Nephron (organoid): ENCODE measurements around the gene TLE7.

ENCODE experiments used
- H3K27ac Mint-ChIP-seq, 3 experiments: 2 replicates each; pipeline ENCODE4 v1.8.0; 2020; ENCODE audit warnings: mixed read lengths in 3 of 3, mild to moderate bottlenecking in 2 of 3, moderate library complexity in 1 of 3
- H3K27me3 Mint-ChIP-seq: 2 replicates; pipeline ENCODE4 v1.8.0; 2021; ENCODE audit warnings: low read depth, mild to moderate bottlenecking, moderate library complexity, mixed read lengths
- H3K36me3 Mint-ChIP-seq: 2 replicates; pipeline ENCODE4 v1.8.0; 2020; ENCODE audit warnings: low read depth, mixed read lengths
- H3K4me1 Mint-ChIP-seq: 2 replicates; pipeline ENCODE4 v1.8.0; 2020; ENCODE audit warnings: mixed read lengths
- H3K4me3 Mint-ChIP-seq, 3 experiments: 2 replicates each; pipeline ENCODE4 v1.8.0; 2020; ENCODE audit warnings: mild to moderate bottlenecking in 3 of 3, mixed read lengths in 3 of 3, moderate library complexity in 2 of 3
- H3K9me3 Mint-ChIP-seq: 2 replicates; pipeline ENCODE4 v1.8.0; 2020; ENCODE audit warnings: mixed read lengths
- CTCF ChIP-seq, 3 experiments: fragments of 200-600 bp; sonication (generic); IDR thresholded peaks; one replicate each; pipeline ENCODE4 v1.5.0; 2021; ENCODE audit warnings: antibody characterized with exemption in 3 of 3; ENCODE audit not compliant: unreplicated experiment in 3 of 3

The TLE7 gene

GRCh38 chr16:71396594-71396993 is 45.3 kb downstream of the TLE7 start:
- H3K9me3 Mint-ChIP-seq = no peaks in the 10 kb centered on the region
- no peak for TF ChIP-seq CTCF (IDR thresholded peaks at IDR 0.05; ENCODE audit: unreplicated experiment in 3 of 3)
- no peak overlapping the region for H3K4me3 Mint-ChIP-seq
- H3K4me1 Mint-ChIP-seq = no peaks in the 10 kb centered on the region
- no peak overlapping the region for H3K27ac Mint-ChIP-seq
- no peaks in the 10 kb centered on the region for H3K36me3 Mint-ChIP-seq
- peaks cover 16% of the 10 kb centered on the region for H3K27me3 Mint-ChIP-seq

GRCh38 chr16:71389330-71389729 is 52.5 kb downstream of the TLE7 start:
- H3K4me3 Mint-ChIP-seq = no peak overlapping the region
- H3K27ac Mint-ChIP-seq = no peak overlapping the region
- H3K36me3 Mint-ChIP-seq = no peaks in the 10 kb centered on the region
- H3K4me1 Mint-ChIP-seq = peaks cover 9% of the 10 kb centered on the region
- peaks cover 50% of the 10 kb centered on the region for H3K27me3 Mint-ChIP-seq
- TF ChIP-seq CTCF (IDR thresholded peaks at IDR 0.05; ENCODE audit: unreplicated experiment in 3 of 3) = no peak
- H3K9me3 Mint-ChIP-seq = peaks cover 1% of the 10 kb centered on the region

GRCh38 chr16:71387045-71387871 is 54.6 kb downstream of the TLE7 start:
- Mint-ChIP-seq H3K27me3 (peaks cover 62% of the 10 kb centered on the region), H3K27ac (no peak overlapping the region), H3K4me3 (no peak overlapping the region), H3K4me1 (peaks cover 9% of the 10 kb centered on the region), H3K9me3 (peaks cover 2% of the 10 kb centered on the region), H3K36me3 (no peaks in the 10 kb centered on the region)
- TF ChIP-seq CTCF (IDR thresholded peaks at IDR 0.05; ENCODE audit: unreplicated experiment in 3 of 3) = no peak

GRCh38 chr16:71384073-71384724 is 57.7 kb downstream of the TLE7 start:
- peaks cover 2% of the 10 kb centered on the region for H3K9me3 Mint-ChIP-seq
- no peaks in the 10 kb centered on the region for H3K36me3 Mint-ChIP-seq
- H3K4me1 Mint-ChIP-seq = peaks cover 9% of the 10 kb centered on the region
- H3K4me3 Mint-ChIP-seq = no peak overlapping the region
- H3K27me3 Mint-ChIP-seq = peaks cover 52% of the 10 kb centered on the region
- H3K27ac Mint-ChIP-seq = no peak overlapping the region
- no peak for TF ChIP-seq CTCF (IDR thresholded peaks at IDR 0.05; ENCODE audit: unreplicated experiment in 3 of 3)

- no peak overlapping the region for H3K27ac Mint-ChIP-seq
- peaks cover 2% of the 10 kb centered on the region for H3K9me3 Mint-ChIP-seq
- H3K36me3 Mint-ChIP-seq = no peaks in the 10 kb centered on the region
- no peak for TF ChIP-seq CTCF (IDR thresholded peaks at IDR 0.05; ENCODE audit: unreplicated experiment in 3 of 3)
- H3K27me3 Mint-ChIP-seq = peaks cover 57% of the 10 kb centered on the region
- peaks cover 9% of the 10 kb centered on the region for H3K4me1 Mint-ChIP-seq
- H3K4me3 Mint-ChIP-seq = no peak overlapping the region
Observed at GRCh38 chr16:71383054-71383773, 58.6 kb downstream of the TLE7 start.
